ENCODE results near the gene CNTN1.

CNTN1 gene

DNA sequence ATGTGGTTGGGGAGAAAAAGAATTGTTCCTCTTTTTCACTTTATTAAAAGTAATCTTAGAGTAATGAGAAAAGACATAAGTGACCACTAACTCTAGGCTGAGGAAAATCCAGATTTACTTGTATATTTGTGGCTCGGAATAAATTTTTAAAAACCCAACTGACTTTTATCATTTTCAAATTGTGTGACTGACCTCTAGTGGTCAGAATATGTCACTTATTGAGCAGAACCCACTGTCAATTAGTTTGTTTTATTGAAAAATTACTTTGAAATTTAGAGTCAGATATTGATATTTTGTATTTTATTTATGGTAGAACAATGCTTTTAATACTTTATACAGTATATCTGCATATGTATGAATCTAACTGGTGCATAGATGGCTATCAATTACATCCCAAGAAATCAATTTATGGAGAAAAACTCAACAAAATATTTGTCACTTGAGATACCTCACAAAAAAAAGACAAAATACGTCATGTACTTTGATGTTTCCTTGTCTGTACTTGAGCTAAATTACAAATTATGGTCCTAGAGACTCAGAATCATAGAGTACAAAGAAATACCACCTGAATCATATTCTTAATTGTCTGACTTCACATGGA is 229.4 kb downstream of the CNTN1 start:
- H3K18ac ChIP-seq (ENCODE audit: low read depth in 1 of 2, low read length in 2 of 2): no peak overlapping the region
- H4K8ac ChIP-seq (ENCODE audit: low read length): no peak overlapping the region
- no peak overlapping the region for H3K27ac ChIP-seq (ENCODE audit: low read length, poor library complexity, severe bottlenecking)
- WGBS: 22% methylated on average over 1 of the region's 2 CpGs
- H3K23ac ChIP-seq (ENCODE audit: low read length in 2 of 2): no peak overlapping the region
- no peaks in the 10 kb centered on the region for H3K27me3 ChIP-seq (ENCODE audit: control insufficient read depth in 1 of 2, insufficient read depth in 1 of 2, low read length in 2 of 2)
- H3K4me3 ChIP-seq (ENCODE audit: insufficient read depth in 1 of 2, low read depth in 1 of 2, low read length in 2 of 2): no peak overlapping the region
- H3K4me2 ChIP-seq (ENCODE audit: low read length, poor library complexity, severe bottlenecking): no peak overlapping the region
- H3K9ac ChIP-seq (ENCODE audit: low read length): no peak overlapping the region
- H3K9me3 ChIP-seq (ENCODE audit: control insufficient read depth, low read length): no peaks in the 10 kb centered on the region
- H4K91ac ChIP-seq (ENCODE audit: low read length): no peak overlapping the region
- H2BK120ac ChIP-seq (ENCODE audit: low read depth, low read length): no peak overlapping the region
- no peaks in the 10 kb centered on the region for H3K4me1 ChIP-seq (ENCODE audit: control insufficient read depth, insufficient read depth, low read depth, low read length)
- no peak overlapping the region for H3K4ac ChIP-seq (ENCODE audit: low read depth in 1 of 2, low read length in 2 of 2)
- no peak overlapping the region for H2AK5ac ChIP-seq (ENCODE audit: low read length, severe bottlenecking)
- H3K79me1 ChIP-seq (replicated peaks; ENCODE audit: low read length, poor library complexity, severe bottlenecking): no peaks in the 10 kb centered on the region
- H2BK12ac ChIP-seq (ENCODE audit: low read length in 2 of 2): no peak overlapping the region
- H2AFZ ChIP-seq (ENCODE audit: low read depth, low read length): no peak overlapping the region
- no peak overlapping the region for H3K14ac ChIP-seq (ENCODE audit: low read length in 2 of 2)
- DNase-seq: peak; percentile 25
- no peaks in the 10 kb centered on the region for H3K36me3 ChIP-seq (ENCODE audit: control insufficient read depth in 1 of 2, insufficient read depth in 2 of 2, low read depth in 1 of 2, low read length in 2 of 2)
- no peak overlapping the region for H2BK5ac ChIP-seq (ENCODE audit: low read depth, low read length, poor library complexity, severe bottlenecking)
- H2BK15ac ChIP-seq (ENCODE audit: low read depth, poor library complexity, severe bottlenecking): no peak overlapping the region

DNA sequence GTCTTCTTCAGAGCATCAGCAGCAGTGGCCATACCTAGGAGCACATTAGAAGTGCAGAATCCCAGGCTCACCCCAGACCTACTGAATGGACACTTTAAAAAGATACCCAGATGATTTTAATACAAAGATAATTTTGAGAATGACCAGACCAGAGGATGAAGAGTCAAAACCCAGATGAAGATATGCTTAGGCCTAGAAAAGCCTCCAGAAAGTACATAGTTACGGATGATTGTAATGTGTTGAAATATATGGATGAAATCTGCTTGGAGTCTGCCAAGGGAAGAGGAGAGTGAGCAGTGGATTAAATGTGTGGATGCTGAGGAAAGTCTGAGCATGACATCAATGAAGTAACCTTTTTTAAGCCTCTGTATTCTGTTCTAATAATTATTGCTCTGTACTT is 245.7 kb downstream of the CNTN1 start:
- Histone ChIP-seq H3K4me2 (ENCODE audit: low read length, poor library complexity, severe bottlenecking) (no peak overlapping the region), H2BK12ac (ENCODE audit: low read length in 2 of 2) (no peak overlapping the region), H4K91ac (ENCODE audit: low read length) (no peak overlapping the region), H4K8ac (ENCODE audit: low read length) (no peak overlapping the region), H2BK15ac (ENCODE audit: low read depth, poor library complexity, severe bottlenecking) (no peak overlapping the region), H3K14ac (ENCODE audit: low read length in 2 of 2) (no peak overlapping the region), H3K9ac (ENCODE audit: low read length) (no peak overlapping the region), H3K27me3 (ENCODE audit: control insufficient read depth in 1 of 2, insufficient read depth in 1 of 2, low read length in 2 of 2) (no peaks in the 10 kb centered on the region), H3K9me3 (ENCODE audit: control insufficient read depth, low read length) (no peaks in the 10 kb centered on the region), H3K36me3 (ENCODE audit: control insufficient read depth in 1 of 2, insufficient read depth in 2 of 2, low read depth in 1 of 2, low read length in 2 of 2) (no peaks in the 10 kb centered on the region), H3K79me1 (replicated peaks; ENCODE audit: low read length, poor library complexity, severe bottlenecking) (no peaks in the 10 kb centered on the region), H2AK5ac (ENCODE audit: low read length, severe bottlenecking) (no peak overlapping the region), H2BK120ac (ENCODE audit: low read depth, low read length) (no peak overlapping the region), H3K4me1 (ENCODE audit: control insufficient read depth, insufficient read depth, low read depth, low read length) (peaks cover 2% of the 10 kb centered on the region), H2BK5ac (ENCODE audit: low read depth, low read length, poor library complexity, severe bottlenecking) (no peak overlapping the region), H3K18ac (ENCODE audit: low read depth in 1 of 2, low read length in 2 of 2) (no peak overlapping the region), H2AFZ (ENCODE audit: low read depth, low read length) (no peak overlapping the region), H3K23ac (ENCODE audit: low read length in 2 of 2) (no peak overlapping the region), H3K4me3 (ENCODE audit: insufficient read depth in 1 of 2, low read depth in 1 of 2, low read length in 2 of 2) (no peak overlapping the region), H3K27ac (ENCODE audit: low read length, poor library complexity, severe bottlenecking) (no peak overlapping the region), H3K4ac (ENCODE audit: low read depth in 1 of 2, low read length in 2 of 2) (no peak overlapping the region)
- no peak for DNase-seq
- WGBS: 97% methylated on average over 1 of the region's 1 CpG

DNA sequence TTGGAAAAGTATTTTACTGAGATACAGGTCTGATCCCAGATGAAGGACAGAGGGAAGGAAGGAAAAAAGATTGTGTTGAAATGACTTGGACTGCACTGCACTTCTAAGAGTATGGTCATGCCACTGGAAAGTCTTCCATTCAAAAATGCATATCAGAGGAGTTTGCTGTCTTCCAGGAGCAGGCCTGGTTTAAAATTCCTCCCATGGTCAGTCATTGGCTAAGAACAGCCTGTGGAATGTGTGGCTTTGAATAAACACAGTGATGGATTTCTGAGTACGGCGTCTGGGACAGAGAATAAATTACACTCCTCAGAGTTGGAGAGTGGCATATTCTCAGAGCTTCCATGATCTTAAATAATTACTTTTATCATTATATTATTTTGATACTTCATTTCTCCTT is 250.1 kb downstream of the CNTN1 start:
- Histone ChIP-seq H3K9me3 (ENCODE audit: control insufficient read depth, low read length) (no peaks in the 10 kb centered on the region), H3K23ac (ENCODE audit: low read length in 2 of 2) (no peak overlapping the region), H2AK5ac (ENCODE audit: low read length, severe bottlenecking) (no peak overlapping the region), H3K36me3 (ENCODE audit: control insufficient read depth in 1 of 2, insufficient read depth in 2 of 2, low read depth in 1 of 2, low read length in 2 of 2) (no peaks in the 10 kb centered on the region), H3K79me1 (replicated peaks; ENCODE audit: low read length, poor library complexity, severe bottlenecking) (no peaks in the 10 kb centered on the region), H3K4me2 (ENCODE audit: low read length, poor library complexity, severe bottlenecking) (no peak overlapping the region), H2BK5ac (ENCODE audit: low read depth, low read length, poor library complexity, severe bottlenecking) (no peak overlapping the region), H3K27me3 (ENCODE audit: control insufficient read depth in 1 of 2, insufficient read depth in 1 of 2, low read length in 2 of 2) (no peaks in the 10 kb centered on the region), H3K4ac (ENCODE audit: low read depth in 1 of 2, low read length in 2 of 2) (no peak overlapping the region), H2BK120ac (ENCODE audit: low read depth, low read length) (no peak overlapping the region), H2AFZ (ENCODE audit: low read depth, low read length) (no peak overlapping the region), H3K18ac (ENCODE audit: low read depth in 1 of 2, low read length in 2 of 2) (no peak overlapping the region), H3K9ac (ENCODE audit: low read length) (no peak overlapping the region), H2BK15ac (ENCODE audit: low read depth, poor library complexity, severe bottlenecking) (no peak overlapping the region), H2BK12ac (ENCODE audit: low read length in 2 of 2) (no peak overlapping the region), H4K91ac (ENCODE audit: low read length) (no peak overlapping the region), H4K8ac (ENCODE audit: low read length) (no peak overlapping the region), H3K27ac (ENCODE audit: low read length, poor library complexity, severe bottlenecking) (no peak overlapping the region), H3K4me1 (ENCODE audit: control insufficient read depth, insufficient read depth, low read depth, low read length) (peaks cover 2% of the 10 kb centered on the region), H3K4me3 (ENCODE audit: insufficient read depth in 1 of 2, low read depth in 1 of 2, low read length in 2 of 2) (no peak overlapping the region), H3K14ac (ENCODE audit: low read length in 2 of 2) (no peak overlapping the region)
- DNase-seq: peak; percentile 41
- WGBS: no CpG with 5 or more reads among the region's 2 CpGs

DNA sequence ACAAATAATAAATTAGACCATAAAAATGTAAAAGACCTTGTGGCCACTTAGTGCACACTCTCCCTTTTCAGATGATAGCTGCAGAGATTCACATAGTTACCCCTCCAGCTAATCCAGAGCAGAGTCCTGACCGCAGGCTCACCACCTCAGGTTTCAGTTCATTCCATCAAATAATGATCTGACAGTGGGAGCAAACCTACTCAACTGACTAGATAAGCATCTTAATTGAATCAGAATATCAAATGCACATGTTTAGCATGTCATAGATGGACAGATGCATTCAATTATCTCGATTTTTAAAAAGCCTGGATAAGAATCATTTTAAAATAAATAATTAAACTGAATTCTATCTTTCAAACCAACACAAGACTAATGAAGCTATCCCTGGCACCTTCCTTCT is 253.5 kb downstream of the CNTN1 start:
- 80% methylated on average over 2 of the region's 2 CpGs for WGBS
- no peak for DNase-seq
- no peaks in the 10 kb centered on the region for H3K79me1 ChIP-seq (replicated peaks; ENCODE audit: low read length, poor library complexity, severe bottlenecking)

More for the DNA sequence above, 253.5 kb downstream of the CNTN1 start:
- Histone ChIP-seq H2AK5ac (ENCODE audit: low read length, severe bottlenecking) (no peak overlapping the region), H3K23ac (ENCODE audit: low read length in 2 of 2) (no peak overlapping the region), H4K8ac (ENCODE audit: low read length) (no peak overlapping the region), H3K14ac (ENCODE audit: low read length in 2 of 2) (no peak overlapping the region), H3K9ac (ENCODE audit: low read length) (no peak overlapping the region), H2BK12ac (ENCODE audit: low read length in 2 of 2) (no peak overlapping the region), H3K36me3 (ENCODE audit: control insufficient read depth in 1 of 2, insufficient read depth in 2 of 2, low read depth in 1 of 2, low read length in 2 of 2) (no peaks in the 10 kb centered on the region), H2AFZ (ENCODE audit: low read depth, low read length) (no peak overlapping the region), H3K4me1 (ENCODE audit: control insufficient read depth, insufficient read depth, low read depth, low read length) (no peaks in the 10 kb centered on the region), H3K27me3 (ENCODE audit: control insufficient read depth in 1 of 2, insufficient read depth in 1 of 2, low read length in 2 of 2) (no peaks in the 10 kb centered on the region), H3K4ac (ENCODE audit: low read depth in 1 of 2, low read length in 2 of 2) (no peak overlapping the region), H3K4me2 (ENCODE audit: low read length, poor library complexity, severe bottlenecking) (no peak overlapping the region), H3K27ac (ENCODE audit: low read length, poor library complexity, severe bottlenecking) (no peak overlapping the region), H2BK120ac (ENCODE audit: low read depth, low read length) (no peak overlapping the region), H2BK15ac (ENCODE audit: low read depth, poor library complexity, severe bottlenecking) (no peak overlapping the region), H3K4me3 (ENCODE audit: insufficient read depth in 1 of 2, low read depth in 1 of 2, low read length in 2 of 2) (no peak overlapping the region), H2BK5ac (ENCODE audit: low read depth, low read length, poor library complexity, severe bottlenecking) (no peak overlapping the region), H3K18ac (ENCODE audit: low read depth in 1 of 2, low read length in 2 of 2) (no peak overlapping the region), H4K91ac (ENCODE audit: low read length) (no peak overlapping the region), H3K9me3 (ENCODE audit: control insufficient read depth, low read length) (no peaks in the 10 kb centered on the region)

Data from mesenchymal stem cell (in vitro differentiated cells and primary cell).